Testis (tissue), 2 donors: ENCODE results near the gene EIPR1.

ENCODE experiments used
- CTCF ChIP-seq, 3 experiments: fragments of 450-650 bp in 2 of 3; fragments of 200-600 bp in 1 of 3; sonication (generic) in 1 of 3; IDR thresholded peaks; one replicate each; pipeline ENCODE4 v1.5.1; 2016 to 2019; ENCODE audit warnings: antibody characterized with exemption in 3 of 3, mild to moderate bottlenecking in 2 of 3, moderate library complexity in 1 of 3
- POLR2A ChIP-seq: fragments of 450-650 bp; IDR thresholded peaks from one replicate; pipeline ENCODE4 v1.6.1; 2017; ENCODE audit warnings: antibody characterized with exemption, mild to moderate bottlenecking, moderate library complexity

GRCh38 chr2:3263487-3263886 lies 114.1 kb downstream of the EIPR1 start:
- TF ChIP-seq CTCF (IDR thresholded peaks at IDR 0.05) = no peak
- no peak for TF ChIP-seq POLR2A
